Spleen (tissue), 11 donors: ENCODE data around the gene BRD8. TPM values are rescaled to one million over a fixed set of nuclear protein-coding genes. Genes with fewer than 3 reads are reported as not detected.

Experiments used
- DNase-seq: peaks from one replicate; pipeline ENCODE4 v3.0.0-alpha.2; 2020
- H3K27ac ChIP-seq, 8 donors: fragments of 200-600 bp; sonication (generic) in 7 of 8; 1 replicate in 4 of 8; 2 replicates in 4 of 8; pipeline versions ENCODE4 v1.5.0 to v1.8.0; 2016 to 2021; ENCODE audit warnings: inconsistent platforms in 4 of 8, mild to moderate bottlenecking in 4 of 8, moderate library complexity in 1 of 8
- H3K27me3 ChIP-seq, 7 donors: fragments of 200-600 bp; sonication (generic) in 6 of 7; replicated peaks in 1 of 7; 1 replicate in 4 of 7; 2 replicates in 3 of 7; pipeline versions ENCODE4 v1.5.0 to v1.8.0; 2016 to 2021; ENCODE audit warnings: inconsistent platforms in 3 of 7, mild to moderate bottlenecking in 1 of 7
- H3K36me3 ChIP-seq, 6 donors: fragments of 200-600 bp; sonication (generic) in 5 of 6; 1 replicate in 4 of 6; 2 replicates in 2 of 6; pipeline versions ENCODE4 v1.5.0 to v1.8.0; 2016 to 2021; ENCODE audit warnings: inconsistent platforms in 2 of 6
- H3K4me1 ChIP-seq, 6 donors: fragments of 200-600 bp; sonication (generic) in 5 of 6; 1 replicate in 3 of 6; 2 replicates in 3 of 6; pipeline versions ENCODE4 v1.5.0 to v1.8.0; 2016 to 2021; ENCODE audit warnings: inconsistent platforms in 3 of 6
- H3K4me3 ChIP-seq, 8 donors: fragments of 200-600 bp; sonication (generic) in 7 of 8; 1 replicate in 4 of 8; 2 replicates in 4 of 8; pipeline versions ENCODE4 v1.5.0 to v1.8.0; 2016 to 2021; ENCODE audit warnings: inconsistent platforms in 4 of 8, mild to moderate bottlenecking in 4 of 8, moderate library complexity in 2 of 8
- H3K9me3 ChIP-seq, 8 donors: fragments of 200-600 bp; sonication (generic) in 7 of 8; 1 replicate in 4 of 8; 2 replicates in 4 of 8; pipeline versions ENCODE4 v1.5.0 to v1.8.0; 2016 to 2021; ENCODE audit warnings: inconsistent platforms in 4 of 8
- POLR2A ChIP-seq, 3 donors: fragments of 450-650 bp; IDR thresholded peaks; one replicate each; pipeline ENCODE4 v1.5.1; 2017; ENCODE audit warnings: antibody characterized with exemption in 3 of 3, mild to moderate bottlenecking in 1 of 3
- POLR2AphosphoS5 ChIP-seq, 3 donors: sonication (generic); formaldehyde crosslinking; IDR thresholded peaks; one replicate each; pipeline ENCODE4 v1.5.1; 2017; ENCODE audit warnings: antibody characterized with exemption in 3 of 3
- WGBS, 5 donors: extraction: QIAGEN DNeasy Blood & Tissue Kit in 3 of 5; methylation state at CpG; one replicate each; pipeline versions ENCODE4 v1.1.5 to v1.1.7; 2013 to 2018; 5-methylcytosine and 5-hydroxymethylcytosine counted together
- intact Hi-C: fragments of 100-400 bp; cut with DNase I; formaldehyde crosslinking; loops from one replicate; pipeline ENCODE4 v1.15.0; 2023; ENCODE audit warnings: low total_unique reads
- polyA plus RNA-seq, 3 donors: library from polyadenylated mRNA; stranded (reverse); fragments of 200-250 nt; gene quantifications; one replicate each; pipeline ENCODE4 v1.2.1, GENCODE V29; 2013
- total RNA-seq, 7 donors: library from RNA; depleted of rRNA in 3 of 7; stranded (reverse); fragments of >200 nt in 3 of 7; fragmentation: NEBNext Ultra II Directional in 4 of 7; extraction: Animal tissue kit (Norgen Biotek cat#: 25700) in 4 of 7; gene quantifications; one replicate each; pipeline versions ENCODE4 v1.1.0 to v1.2.1, GENCODE V29; 2016 to 2021
- TF ChIP-seq, protein P1 (sequence below), 11 experiments: fragments of 200-600 bp in 7 of 11; fragments of 450-650 bp in 4 of 11; sonication (generic) in 4 of 11; IDR thresholded peaks in 8 of 11; conservative IDR thresholded peaks in 3 of 11; 1 replicate in 7 of 11; 2 replicates in 4 of 11; pipeline versions ENCODE4 v1.4.0 to v1.8.0; 2016 to 2021; ENCODE audit warnings: antibody characterized with exemption in 11 of 11, inconsistent platforms in 4 of 11, mild to moderate bottlenecking in 1 of 11
- donor health status: healthy with polysubstance abuse.
- donor health status: DM: no; HTN: no; CAD: no; lungs with moderate emphysema.
- donor health status: DM: no; HTN: no; CAD: no.
- donor health status: Bipolar disorder and iron deficiency.
- donor health status: healthy.
- donor health status: DM: no; HTN: no; CAD: no.
- donor health status: DM: yes; HTN: yes; CAD: no.

The BRD8 gene
- total and polyA plus RNA-seq, 10 donors = 20.5 to 78.6 (median 52.6) TPM

DNA sequence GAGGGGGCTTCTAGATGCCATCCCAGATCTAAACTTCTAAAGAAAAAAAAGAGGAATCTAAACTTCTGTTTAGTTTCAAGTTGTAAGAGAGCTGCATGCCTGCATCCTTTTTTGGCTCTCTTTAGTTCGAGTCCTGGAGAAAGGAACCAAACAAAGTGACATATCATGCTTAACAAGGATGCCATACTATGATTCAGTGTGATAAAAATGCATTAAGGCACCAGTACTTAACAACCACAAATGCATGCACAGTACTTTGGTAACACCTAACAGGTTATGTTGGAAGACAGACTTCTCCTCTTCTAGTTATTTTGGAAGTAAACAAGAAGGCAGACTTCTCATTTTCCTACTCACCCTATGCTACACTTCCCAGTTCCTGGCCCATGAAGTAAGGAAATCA lies 66.5 kb downstream of the BRD8 start:
- H3K9me3 ChIP-seq = no peaks in the 10 kb centered on the region
- WGBS, 5 donors = 20 to 43% (median 29%) methylated on average over 1 of the region's 1 CpG
- H3K27me3 ChIP-seq = peaks cover 0 to 13% (median 0%) of the 10 kb centered on the region in 7 donors
- H3K27ac ChIP-seq = no peak overlapping the region
- H3K4me1 ChIP-seq = no peaks in the 10 kb centered on the region
- no peaks in the 10 kb centered on the region for H3K36me3 ChIP-seq
- H3K4me3 ChIP-seq = no peak overlapping the region
- TF ChIP-seq POLR2A (IDR thresholded peaks at IDR 0.05) = no peak
- no peak for TF ChIP-seq POLR2AphosphoS5 (IDR thresholded peaks at IDR 0.05)
- TF ChIP-seq, protein P1, sequence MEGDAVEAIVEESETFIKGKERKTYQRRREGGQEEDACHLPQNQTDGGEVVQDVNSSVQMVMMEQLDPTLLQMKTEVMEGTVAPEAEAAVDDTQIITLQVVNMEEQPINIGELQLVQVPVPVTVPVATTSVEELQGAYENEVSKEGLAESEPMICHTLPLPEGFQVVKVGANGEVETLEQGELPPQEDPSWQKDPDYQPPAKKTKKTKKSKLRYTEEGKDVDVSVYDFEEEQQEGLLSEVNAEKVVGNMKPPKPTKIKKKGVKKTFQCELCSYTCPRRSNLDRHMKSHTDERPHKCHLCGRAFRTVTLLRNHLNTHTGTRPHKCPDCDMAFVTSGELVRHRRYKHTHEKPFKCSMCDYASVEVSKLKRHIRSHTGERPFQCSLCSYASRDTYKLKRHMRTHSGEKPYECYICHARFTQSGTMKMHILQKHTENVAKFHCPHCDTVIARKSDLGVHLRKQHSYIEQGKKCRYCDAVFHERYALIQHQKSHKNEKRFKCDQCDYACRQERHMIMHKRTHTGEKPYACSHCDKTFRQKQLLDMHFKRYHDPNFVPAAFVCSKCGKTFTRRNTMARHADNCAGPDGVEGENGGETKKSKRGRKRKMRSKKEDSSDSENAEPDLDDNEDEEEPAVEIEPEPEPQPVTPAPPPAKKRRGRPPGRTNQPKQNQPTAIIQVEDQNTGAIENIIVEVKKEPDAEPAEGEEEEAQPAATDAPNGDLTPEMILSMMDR (IDR thresholded peaks at IDR 0.05 in 8 of 11, conservative IDR thresholded peaks at IDR 0.05 in 3 of 11) = no peak
- intact Hi-C loops = no loop called here
- no peak for DNase-seq

DNA sequence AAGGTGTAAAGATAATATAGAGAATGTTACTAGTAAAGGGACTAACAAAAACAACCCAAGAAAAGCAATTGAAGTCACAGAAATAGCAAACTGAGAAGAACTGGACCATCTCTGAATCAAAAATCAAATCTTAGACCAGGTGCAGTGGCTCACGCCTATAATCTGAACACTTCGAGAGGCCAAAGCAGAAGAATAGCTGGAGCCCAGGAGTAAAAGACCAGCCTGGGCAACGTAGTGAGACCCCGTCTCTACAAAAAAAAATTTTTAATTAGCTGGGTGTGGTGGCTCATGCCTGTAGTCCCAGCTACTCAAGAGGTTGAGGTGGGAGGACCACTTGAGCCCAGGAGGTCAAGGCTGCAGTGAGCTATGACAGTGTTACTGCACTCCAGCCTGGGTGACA lies 67.2 kb downstream of the BRD8 start:
- no peak for TF ChIP-seq POLR2A (IDR thresholded peaks at IDR 0.05)
- intact Hi-C loops = no loop called here
- no peaks in the 10 kb centered on the region for H3K36me3 ChIP-seq
- no peaks in the 10 kb centered on the region for H3K9me3 ChIP-seq
- WGBS, 5 donors = 73 to 88% (median 81%) methylated on average over 4 of the region's 4 CpGs
- H3K27me3 ChIP-seq = peaks cover 0 to 13% (median 0%) of the 10 kb centered on the region in 7 donors
- no peaks in the 10 kb centered on the region for H3K4me1 ChIP-seq
- no peak for DNase-seq
- no peak overlapping the region for H3K27ac ChIP-seq
- H3K4me3 ChIP-seq = no peak overlapping the region

DNA sequence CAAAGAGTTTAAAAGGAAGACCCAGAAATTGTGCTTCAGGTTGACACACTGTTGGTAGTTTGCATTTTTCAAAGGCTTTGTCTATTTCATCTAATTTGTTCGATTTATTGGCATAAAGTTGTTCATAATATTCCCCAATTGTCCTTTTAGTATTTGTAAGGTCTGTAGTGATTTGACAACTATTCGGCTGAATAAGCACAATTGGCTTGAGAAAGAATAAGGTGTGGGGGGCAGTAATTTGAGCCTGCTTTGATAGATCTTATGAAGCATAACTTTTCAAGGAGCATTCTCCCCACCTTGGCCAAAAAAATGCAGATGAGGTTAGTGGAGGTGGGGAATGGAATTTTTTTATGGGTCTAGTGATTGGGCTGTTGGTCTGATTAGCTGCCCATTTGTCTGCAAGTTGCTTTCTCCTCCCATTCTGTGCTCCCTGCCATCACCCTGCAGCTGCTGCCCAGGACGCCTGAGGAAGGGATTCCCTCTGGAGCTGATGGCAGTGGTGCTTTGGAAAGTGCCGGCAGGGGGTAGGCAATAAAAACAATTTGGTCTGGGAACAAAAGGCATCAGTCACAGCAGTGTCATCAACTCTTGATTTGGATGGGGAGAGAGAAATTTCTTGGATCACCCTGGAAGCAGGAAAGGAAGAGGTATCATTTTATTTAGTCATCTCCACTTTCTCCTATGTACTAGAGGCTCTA lies 68.0 kb downstream of the BRD8 start:
- H3K4me1 ChIP-seq = no peaks in the 10 kb centered on the region
- DNase-seq = no peak
- no peak overlapping the region for H3K27ac ChIP-seq
- TF ChIP-seq POLR2AphosphoS5 (IDR thresholded peaks at IDR 0.05) (no peak), POLR2A (IDR thresholded peaks at IDR 0.05) (no peak)
- TF ChIP-seq, protein P1 (IDR thresholded peaks at IDR 0.05 in 8 of 11, conservative IDR thresholded peaks at IDR 0.05 in 3 of 11) = no peak
- no peaks in the 10 kb centered on the region for H3K36me3 ChIP-seq
- peaks cover 0 to 13% (median 0%) of the 10 kb centered on the region in 7 donors for H3K27me3 ChIP-seq
- intact Hi-C loops = no loop called here
- WGBS, 5 donors = 79 to 84% (median 82%) methylated on average over 4 of the region's 4 CpGs
- no peak overlapping the region for H3K4me3 ChIP-seq
- H3K9me3 ChIP-seq = no peaks in the 10 kb centered on the region

DNA sequence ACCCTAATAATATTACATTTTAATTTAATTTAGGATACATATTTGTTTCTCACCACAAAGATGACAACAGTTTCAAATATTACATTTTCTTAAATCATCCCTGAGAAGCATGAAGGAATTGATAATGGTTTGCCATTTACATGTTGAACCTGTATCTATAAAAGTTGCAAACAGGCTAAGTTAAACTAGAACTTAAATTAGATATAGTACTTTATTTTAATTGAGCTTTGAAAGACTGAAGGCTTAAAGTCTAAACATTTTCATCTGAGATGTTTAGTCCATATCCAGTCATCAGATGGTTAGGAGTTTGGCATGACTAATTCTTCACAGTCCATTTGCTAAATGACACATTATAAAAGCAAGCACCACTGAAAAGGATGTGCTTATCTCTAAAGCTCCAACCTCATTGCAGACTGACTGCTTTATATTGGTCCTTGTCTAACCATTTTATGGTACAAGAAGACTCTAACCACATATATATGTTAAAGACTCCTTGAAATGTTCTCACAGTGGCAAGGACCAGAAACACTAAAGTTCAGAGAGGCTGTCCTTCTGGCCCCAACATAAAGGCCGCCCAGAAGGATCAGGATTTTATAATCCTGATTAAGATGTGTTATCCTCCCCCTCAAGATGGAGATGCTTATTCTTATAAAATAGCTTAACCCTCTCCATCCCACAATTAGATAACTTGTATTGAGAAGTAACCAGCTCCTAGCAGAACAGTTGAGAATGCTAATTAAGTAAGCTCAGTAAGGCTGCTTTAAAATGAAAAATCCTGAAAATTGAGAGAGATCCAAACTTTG lies 68.8 kb downstream of the BRD8 start:
- intact Hi-C loops = no loop called here
- Histone ChIP-seq H3K4me3 (no peak overlapping the region), H3K4me1 (no peaks in the 10 kb centered on the region), H3K9me3 (no peaks in the 10 kb centered on the region), H3K27me3 (peaks cover 0 to 13% (median 0%) of the 10 kb centered on the region in 7 donors), H3K27ac (no peak overlapping the region), H3K36me3 (no peaks in the 10 kb centered on the region)
- WGBS, 5 donors = 88 to 94% (median 91%) methylated on average over 1 of the region's 1 CpG
- TF ChIP-seq POLR2A (IDR thresholded peaks at IDR 0.05) = no peak
- TF ChIP-seq, protein P1 (IDR thresholded peaks at IDR 0.05 in 8 of 11, conservative IDR thresholded peaks at IDR 0.05 in 3 of 11) = no peak
- TF ChIP-seq POLR2AphosphoS5 (IDR thresholded peaks at IDR 0.05) = no peak
- DNase-seq = no peak
